Activated CD4-positive, alpha-beta T cell treated with anti-CD3 and anti-CD28 coated beads, Interleukin-2, amount 50 U/mL, for 48 hours (primary cell): ENCODE measurements around the gene DPM1.

Experiments used
- DNase-seq, 2 experiments: peaks; one replicate each; pipeline ENCODE4 v3.0.0-alpha.2; 2020

Gene DPM1

DNA sequence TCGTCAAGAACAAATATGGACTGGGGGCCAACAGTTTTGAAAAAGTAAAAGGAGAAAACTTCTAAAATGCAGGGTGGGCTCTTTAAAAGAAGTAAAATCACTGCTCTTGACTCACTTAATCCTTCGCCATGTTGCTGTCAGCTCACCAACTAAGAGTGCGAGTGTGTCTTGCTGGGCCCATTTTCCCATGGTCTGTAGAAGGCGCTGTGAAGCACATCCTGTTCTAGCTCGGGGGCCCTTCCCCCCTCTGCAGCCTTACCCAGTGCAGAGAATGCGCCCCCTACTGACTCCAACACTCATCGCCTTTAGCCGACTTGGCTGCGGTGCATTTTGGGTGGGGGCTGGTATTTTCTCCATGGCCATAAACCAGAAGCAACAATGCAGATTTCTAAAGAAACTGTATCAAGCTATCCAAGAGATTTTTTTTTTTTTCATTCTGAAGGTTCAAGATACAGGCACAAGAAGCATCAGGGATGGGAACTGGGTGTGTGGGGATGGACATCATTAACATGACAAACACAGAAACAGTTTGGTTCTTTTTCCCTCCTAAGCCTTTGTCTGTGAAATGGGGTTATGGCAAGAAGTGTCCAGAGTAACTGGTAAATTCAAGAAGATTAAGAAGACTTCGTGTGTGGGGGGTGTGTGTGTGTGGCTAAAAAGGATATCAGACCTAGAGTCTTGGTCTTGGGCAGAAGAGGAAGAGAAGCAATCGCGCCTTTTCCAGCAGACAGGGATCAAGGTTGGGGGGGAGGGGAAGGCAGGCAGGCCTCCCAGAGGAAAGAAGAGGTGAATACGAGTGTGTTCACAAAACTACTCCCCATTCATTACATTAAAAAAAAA lies 28.8 kb downstream of the DPM1 start:
- DNase-seq: peak; percentile 91 to 96

GRCh38 chr20:50928469-50928868 lies 29.9 kb downstream of the DPM1 start:
- no peak for DNase-seq

DNA sequence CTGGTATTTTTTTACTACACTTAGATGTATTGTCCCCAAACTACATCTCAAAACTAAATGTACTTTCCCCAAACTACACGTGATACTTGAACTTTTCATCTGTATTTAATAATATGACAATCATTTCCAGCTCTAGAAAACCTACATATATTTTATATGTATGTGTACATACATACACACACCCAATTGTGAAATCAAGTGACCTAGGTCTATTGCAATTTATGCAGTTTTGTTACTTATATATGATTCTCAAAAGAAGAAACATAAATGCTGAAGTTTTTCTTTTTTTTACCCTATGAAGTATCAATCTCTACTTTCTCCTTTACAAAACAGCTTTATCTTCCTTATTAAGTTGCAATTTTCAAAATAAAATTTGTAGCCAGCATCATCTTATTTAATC lies 31.8 kb downstream of the DPM1 start:
- no peak for DNase-seq

GRCh38 chr20:50924261-50924920 lies 33.9 kb downstream of the DPM1 start:
- no peak for DNase-seq

DNA sequence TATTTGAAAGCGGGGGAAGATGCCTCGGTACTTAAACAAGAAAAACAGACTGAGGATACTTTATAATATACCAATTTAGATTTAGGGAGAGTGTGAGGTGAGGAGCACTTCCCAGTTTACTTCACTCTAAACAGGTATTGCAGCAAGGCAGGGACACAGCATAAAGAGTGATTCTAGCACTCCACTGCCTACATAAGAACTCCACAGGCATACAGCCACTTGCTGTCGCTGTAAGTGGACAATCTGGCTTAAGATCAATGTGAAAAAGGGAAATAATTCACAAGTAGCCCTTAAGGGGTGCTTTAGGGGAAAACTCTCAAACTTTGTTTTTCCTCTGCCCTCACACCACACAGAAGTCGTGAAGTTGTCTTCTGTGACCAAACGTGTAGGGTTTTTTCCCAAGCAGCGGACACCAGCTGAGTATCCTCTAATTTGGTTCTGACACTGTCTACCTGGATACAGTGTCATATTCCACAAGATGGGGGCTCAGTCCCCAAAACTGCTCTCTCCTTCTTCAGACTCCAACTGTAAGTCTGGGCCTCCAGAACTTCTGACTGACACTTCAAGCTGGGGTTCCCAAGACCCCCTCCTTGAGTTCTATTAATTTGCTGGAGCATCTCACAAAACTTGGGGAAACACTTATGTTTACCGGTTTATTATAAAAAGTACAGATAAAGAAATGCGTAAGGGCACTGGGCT lies 36.4 kb downstream of the DPM1 start:
- DNase-seq: no peak

DNA sequence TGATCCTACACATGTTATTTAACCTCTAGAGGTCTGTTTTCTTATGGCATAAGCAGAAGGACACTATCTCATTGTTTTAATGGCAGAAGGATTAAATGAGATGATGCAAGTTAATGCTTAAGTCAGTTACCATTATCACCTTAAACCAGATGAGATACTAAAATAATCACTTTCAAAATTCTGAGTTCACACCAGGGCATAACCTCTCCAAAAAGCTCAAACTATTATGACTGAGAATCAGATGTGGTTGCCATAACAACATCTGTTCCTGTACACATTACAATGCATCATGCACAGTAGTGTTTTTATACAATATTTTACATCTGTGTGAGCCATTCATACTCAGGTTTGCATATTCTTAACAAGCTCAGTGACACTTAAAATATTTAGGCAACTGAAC lies 37.3 kb downstream of the DPM1 start:
- DNase-seq: no peak

GRCh38 chr20:50919567-50919966 lies 38.8 kb downstream of the DPM1 start:
- peak in 1 of 2 experiments; percentile 30 for DNase-seq

- DNase-seq: no peak
Observed at GRCh38 chr20:50918403-50918802, 39.9 kb downstream of the DPM1 start.

DNA sequence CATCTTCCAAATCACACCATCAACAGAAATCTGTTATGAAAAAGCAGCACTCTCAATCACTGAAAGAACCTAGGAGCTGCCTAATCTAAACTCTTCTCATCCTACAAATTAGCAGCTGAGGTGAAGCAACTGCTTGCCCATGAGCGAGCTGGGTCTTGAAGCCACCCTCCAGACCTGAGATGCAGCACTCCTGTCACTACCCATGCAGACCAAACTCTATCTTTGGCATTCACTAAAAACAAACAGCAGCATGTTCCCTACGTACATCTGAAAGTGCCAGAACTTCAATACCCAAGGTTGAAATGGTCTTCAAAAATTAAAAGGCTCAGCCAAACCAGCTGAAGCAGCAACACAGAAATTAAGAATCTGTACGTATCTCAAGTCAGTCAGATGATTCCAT lies 41.4 kb downstream of the DPM1 start:
- DNase-seq: no peak

DNA sequence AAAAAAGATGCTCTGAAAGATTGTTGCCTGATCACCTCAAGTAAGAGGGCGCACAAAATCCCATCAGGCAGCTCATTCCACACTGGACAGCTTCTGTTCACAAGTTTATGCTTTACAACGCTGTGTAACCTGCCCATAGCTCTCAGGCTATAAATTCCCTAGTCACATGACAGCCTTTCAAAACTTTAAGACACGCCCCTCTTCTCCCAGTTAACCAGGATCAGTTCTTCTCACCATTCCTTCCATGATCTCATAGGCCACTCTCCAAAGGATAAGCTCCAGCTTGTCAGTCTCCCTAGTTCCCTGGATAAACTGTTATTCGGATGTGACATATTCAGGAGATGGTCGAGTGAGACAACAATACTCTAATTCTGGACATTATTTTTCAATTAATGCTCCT lies 42.1 kb downstream of the DPM1 start:
- DNase-seq: no peak

DNA sequence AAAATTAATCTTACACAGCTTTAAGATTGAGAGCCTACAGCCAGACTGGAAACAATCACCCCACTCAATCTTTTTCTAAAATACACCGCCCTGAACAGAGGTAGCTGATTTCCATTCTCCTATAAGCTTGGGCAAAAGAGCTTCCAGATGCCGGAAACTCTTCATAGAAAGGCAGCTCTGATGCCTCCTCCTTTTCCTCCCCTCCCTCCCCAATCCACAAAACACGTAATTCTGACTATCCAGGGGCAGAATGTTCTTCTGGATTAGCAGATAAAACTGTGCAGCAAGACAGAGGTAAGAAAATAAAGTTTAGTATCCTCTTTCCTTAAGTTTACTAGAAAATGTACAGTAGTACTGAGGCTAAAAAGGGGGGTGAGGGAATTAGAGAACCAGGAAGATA lies 42.9 kb downstream of the DPM1 start:
- DNase-seq: no peak

GRCh38 chr20:50913690-50914375 lies 44.5 kb downstream of the DPM1 start:
- DNase-seq: peak in 1 of 2 experiments; percentile 25

GRCh38 chr20:50911716-50912115 lies 46.6 kb downstream of the DPM1 start:
- no peak for DNase-seq

GRCh38 chr20:50911030-50911429 lies 47.3 kb downstream of the DPM1 start:
- no peak for DNase-seq

- DNase-seq: no peak
Observed at GRCh38 chr20:50909413-50909812, 48.9 kb downstream of the DPM1 start.

DNA sequence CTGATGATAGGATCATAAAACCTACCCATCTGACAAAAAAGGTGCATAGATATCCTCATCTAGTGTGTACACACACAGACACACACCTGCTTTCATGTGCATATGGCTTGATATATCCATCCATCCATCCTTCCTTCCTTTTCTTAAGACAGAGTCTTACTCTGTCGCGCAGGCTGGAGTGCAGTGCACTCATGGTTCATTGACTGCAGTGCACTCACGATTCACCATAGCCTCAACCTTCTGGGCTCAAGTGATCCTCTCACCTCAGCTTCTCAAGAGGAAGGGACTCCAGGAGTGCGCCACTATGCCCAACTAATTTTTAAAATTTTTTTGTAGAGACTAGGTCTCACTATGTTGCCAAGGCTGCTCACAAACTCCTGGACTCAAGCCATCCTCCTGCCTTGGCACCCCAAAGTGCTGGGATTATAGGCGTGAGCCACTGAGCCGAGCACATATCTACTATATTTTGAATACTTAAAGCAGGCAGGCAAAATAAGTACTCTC lies 54.2 kb downstream of the DPM1 start:
- no peak for DNase-seq

- DNase-seq: no peak
Observed at GRCh38 chr20:50903353-50904051, 54.8 kb downstream of the DPM1 start.

DNA sequence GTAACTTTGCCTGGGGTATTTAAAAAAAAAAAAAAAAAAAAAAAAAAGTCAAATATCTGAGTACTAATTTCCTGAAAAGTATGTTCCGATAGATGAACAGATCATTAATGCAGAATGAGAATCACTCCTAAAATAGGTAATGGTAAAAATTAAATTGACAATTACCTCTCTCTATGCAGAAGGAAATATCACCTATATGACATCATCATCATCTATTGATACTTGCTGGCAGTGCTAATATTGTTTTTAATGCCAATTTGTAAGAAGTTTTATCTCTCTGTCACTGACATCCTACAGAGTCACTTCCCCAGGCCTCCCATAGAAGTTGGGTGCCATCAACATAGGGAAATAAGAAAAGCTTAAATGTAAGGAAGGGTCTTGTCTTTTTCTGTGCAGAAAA lies 57.0 kb downstream of the DPM1 start:
- no peak for DNase-seq

DNA sequence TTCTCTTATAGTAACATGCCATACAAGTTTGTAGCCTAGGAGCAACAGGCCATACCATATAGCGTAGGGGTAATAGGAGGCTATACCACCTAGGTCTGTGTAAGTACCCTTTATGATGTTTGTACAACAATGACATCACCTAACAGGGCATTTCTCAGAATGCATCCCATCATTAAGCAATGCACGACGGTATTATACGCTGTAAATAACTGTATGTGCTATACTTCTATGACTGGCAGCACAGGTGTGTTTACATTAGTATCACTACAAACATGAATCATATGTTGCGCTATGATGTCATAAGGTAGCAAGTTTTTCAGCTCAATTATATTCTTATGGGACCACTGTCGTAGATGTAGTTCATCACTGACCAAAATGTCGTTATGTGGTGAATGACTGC lies 58.1 kb downstream of the DPM1 start:
- DNase-seq: no peak

DNA sequence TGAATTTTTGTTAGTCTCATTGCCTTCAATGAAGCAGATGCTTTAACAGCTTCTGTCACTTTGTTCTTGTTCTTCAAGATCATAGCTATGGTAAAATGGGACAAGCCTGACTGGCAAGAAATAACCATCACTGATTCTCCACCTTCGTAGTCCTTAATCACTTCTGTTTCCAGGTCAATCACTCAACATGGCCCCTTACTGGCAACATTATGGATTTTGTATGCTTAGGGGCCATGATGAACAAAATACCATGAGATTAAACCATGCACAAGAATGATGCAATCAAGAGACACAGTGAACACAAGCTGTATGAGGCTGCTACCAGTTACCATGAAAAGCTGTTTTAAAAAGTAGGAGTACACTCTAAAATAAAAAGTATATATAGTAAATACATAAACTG lies 59.9 kb downstream of the DPM1 start:
- DNase-seq: no peak

GRCh38 chr20:50895111-50895830 lies 63.1 kb downstream of the DPM1 start:
- no peak for DNase-seq

GRCh38 chr20:50893620-50894019 lies 64.7 kb downstream of the DPM1 start:
- no peak for DNase-seq
